Natural killer cell (primary cell): ENCODE measurements around the gene OSBPL1A. TPM values are rescaled to one million over a fixed set of nuclear protein-coding genes. Genes with fewer than 3 reads are reported as not detected.

Experiments
- ATAC-seq, 3 donors: fragments of 150-1000 bp in 2 of 3; fragments of 200-7000 bp in 1 of 3; cut with Tn5 transposase; 1 replicate in 1 of 3; 2 replicates in 2 of 3; pipeline ENCODE4 v1.10.0; 2021; ENCODE audit warnings: mild to moderate bottlenecking in 2 of 3, moderate library complexity in 2 of 3
- DNase-seq, 2 donors: peaks; one replicate each; pipeline versions ENCODE4 v3.0.0 to v3.0.0-alpha.2; 2013 to 2021; ENCODE audit warnings: mixed read lengths in 1 of 2
- H3K27ac ChIP-seq: one replicate; pipeline ENCODE4 v1.5.1; 2013; ENCODE audit warnings: mild to moderate bottlenecking, low read length
- H3K27me3 ChIP-seq: one replicate; pipeline ENCODE4 v1.6.1; 2013; ENCODE audit warnings: low read length; ENCODE audit not compliant: control insufficient read depth, insufficient read depth
- H3K36me3 ChIP-seq: one replicate; pipeline ENCODE4 v1.6.1; 2013; ENCODE audit warnings: low read length; ENCODE audit not compliant: control insufficient read depth, insufficient read depth
- H3K4me1 ChIP-seq: one replicate; pipeline ENCODE4 v1.6.1; 2013; ENCODE audit warnings: low read length; ENCODE audit not compliant: control insufficient read depth, insufficient read depth
- H3K4me3 ChIP-seq: one replicate; pipeline ENCODE4 v1.5.1; 2013; ENCODE audit warnings: low read length
- H3K9me3 ChIP-seq: one replicate; pipeline ENCODE4 v1.6.1; 2013; ENCODE audit warnings: low read length; ENCODE audit not compliant: control insufficient read depth, insufficient read depth
- H3K27ac Mint-ChIP-seq, 2 donors: one replicate each; pipeline ENCODE4 v1.8.0; 2022; ENCODE audit warnings: mild to moderate bottlenecking in 2 of 2, mixed read lengths in 2 of 2, moderate library complexity in 1 of 2
- H3K27me3 Mint-ChIP-seq, 2 donors: one replicate each; pipeline ENCODE4 v1.8.0; 2022; ENCODE audit warnings: low read depth in 2 of 2, mixed read lengths in 2 of 2
- H3K36me3 Mint-ChIP-seq: one replicate; pipeline ENCODE4 v1.8.0; 2022; ENCODE audit warnings: mixed read lengths
- H3K4me1 Mint-ChIP-seq, 2 donors: one replicate each; pipeline ENCODE4 v1.8.0; 2022; ENCODE audit warnings: mixed read lengths in 2 of 2
- H3K4me3 Mint-ChIP-seq: one replicate; pipeline ENCODE4 v1.8.0; 2022; ENCODE audit warnings: mild to moderate bottlenecking, moderate library complexity, mixed read lengths
- H3K9me3 Mint-ChIP-seq, 2 donors: one replicate each; pipeline ENCODE4 v1.8.0; 2022; ENCODE audit warnings: mixed read lengths in 2 of 2
- WGBS: methylation state at CpG from one replicate; pipeline ENCODE4 v1.1.7; 2013; ENCODE audit warnings: missing lambda C conversion rate; ENCODE audit not compliant: insufficient coverage; 5-methylcytosine and 5-hydroxymethylcytosine counted together
- intact Hi-C: fragments of 100-400 bp; cut with micrococcal nuclease; formaldehyde crosslinking; loops from one replicate; pipeline ENCODE4 v1.14.2; 2022
- total RNA-seq, 4 donors: library from RNA; stranded (reverse); fragments of 120-200 nt in 1 of 4; gene quantifications; one replicate each; pipeline versions ENCODE4 v1.2.3 to v1.2.4, GENCODE V29; 2013 to 2022
- TF ChIP-seq, protein P1 (sequence below): fragments of 200-600 bp; IDR thresholded peaks from one replicate; pipeline ENCODE4 v1.8.0; 2022; ENCODE audit warnings: antibody characterized with exemption

The OSBPL1A gene
- total RNA-seq, 3 donors from 2014 or later (not counting 1 experiment from before 2014, with no cell fraction given), result 1.2 to 32.5 (median 1.5) TPM

DNA sequence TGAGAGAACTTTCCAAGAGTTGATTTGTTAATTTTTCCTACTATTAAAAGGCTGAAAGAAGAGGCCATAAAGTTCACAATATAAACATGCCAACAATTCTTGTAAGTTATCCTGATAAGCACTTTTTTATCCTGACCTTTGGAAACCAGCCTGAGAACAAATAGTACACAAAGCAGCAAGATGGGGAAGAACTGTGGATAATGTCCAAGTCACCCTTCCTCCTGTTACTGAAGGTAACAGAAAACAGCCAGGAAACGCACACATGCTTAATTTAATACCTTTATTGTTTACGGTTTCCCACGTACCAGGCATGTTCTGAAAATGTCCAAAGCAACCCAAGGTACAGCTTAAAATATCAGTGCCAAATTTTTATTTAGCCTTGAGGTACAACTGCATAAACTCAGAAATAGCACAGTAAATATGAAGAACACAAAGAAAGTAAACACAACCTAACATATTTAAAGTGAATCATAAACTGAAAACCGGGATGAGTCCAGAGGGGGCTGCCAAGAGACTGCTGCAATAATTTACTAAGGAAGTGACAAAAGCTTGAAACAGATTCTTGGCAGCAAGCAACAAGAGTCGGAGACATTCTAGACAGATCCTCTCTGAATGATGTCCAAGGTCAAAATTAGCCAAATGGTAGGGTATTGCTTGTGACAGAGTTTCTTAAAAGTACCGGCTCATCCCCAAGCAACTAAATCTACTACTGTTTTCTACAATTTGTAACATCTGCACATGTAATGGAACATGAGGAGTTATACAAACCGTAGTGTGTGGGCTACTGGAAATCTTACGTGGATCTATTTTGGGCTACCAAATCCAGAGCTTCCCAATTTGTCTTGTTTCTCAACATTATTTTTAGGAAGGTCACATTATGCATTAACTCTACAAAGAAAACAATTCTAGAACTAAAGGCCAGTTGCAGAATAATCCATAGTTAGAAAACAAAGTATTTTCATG, 165.6 kb downstream of the OSBPL1A start:
- H3K9me3 Mint-ChIP-seq, result no peaks in the 10 kb centered on the region
- WGBS, result 93% methylated on average over 8 of the region's 8 CpGs
- H3K27me3 Mint-ChIP-seq, result peaks cover 7% of the 10 kb centered on the region in 2 donors
- H3K4me3 Mint-ChIP-seq, result no peak overlapping the region
- intact Hi-C loops, result no loop called here
- no peaks in the 10 kb centered on the region for H3K4me1 Mint-ChIP-seq
- H3K36me3 ChIP-seq, result no peaks in the 10 kb centered on the region
- H3K27me3 ChIP-seq, result no peaks in the 10 kb centered on the region
- H3K27ac Mint-ChIP-seq, result no peak overlapping the region
- no peak overlapping the region for H3K27ac ChIP-seq
- no peaks in the 10 kb centered on the region for H3K9me3 ChIP-seq
- H3K4me3 ChIP-seq, result no peak overlapping the region
- DNase-seq, result no peak
- H3K36me3 Mint-ChIP-seq, result no peaks in the 10 kb centered on the region
- no peaks in the 10 kb centered on the region for H3K4me1 ChIP-seq
- TF ChIP-seq, protein P1, sequence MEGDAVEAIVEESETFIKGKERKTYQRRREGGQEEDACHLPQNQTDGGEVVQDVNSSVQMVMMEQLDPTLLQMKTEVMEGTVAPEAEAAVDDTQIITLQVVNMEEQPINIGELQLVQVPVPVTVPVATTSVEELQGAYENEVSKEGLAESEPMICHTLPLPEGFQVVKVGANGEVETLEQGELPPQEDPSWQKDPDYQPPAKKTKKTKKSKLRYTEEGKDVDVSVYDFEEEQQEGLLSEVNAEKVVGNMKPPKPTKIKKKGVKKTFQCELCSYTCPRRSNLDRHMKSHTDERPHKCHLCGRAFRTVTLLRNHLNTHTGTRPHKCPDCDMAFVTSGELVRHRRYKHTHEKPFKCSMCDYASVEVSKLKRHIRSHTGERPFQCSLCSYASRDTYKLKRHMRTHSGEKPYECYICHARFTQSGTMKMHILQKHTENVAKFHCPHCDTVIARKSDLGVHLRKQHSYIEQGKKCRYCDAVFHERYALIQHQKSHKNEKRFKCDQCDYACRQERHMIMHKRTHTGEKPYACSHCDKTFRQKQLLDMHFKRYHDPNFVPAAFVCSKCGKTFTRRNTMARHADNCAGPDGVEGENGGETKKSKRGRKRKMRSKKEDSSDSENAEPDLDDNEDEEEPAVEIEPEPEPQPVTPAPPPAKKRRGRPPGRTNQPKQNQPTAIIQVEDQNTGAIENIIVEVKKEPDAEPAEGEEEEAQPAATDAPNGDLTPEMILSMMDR, result no peak
- no peak for ATAC-seq

DNA sequence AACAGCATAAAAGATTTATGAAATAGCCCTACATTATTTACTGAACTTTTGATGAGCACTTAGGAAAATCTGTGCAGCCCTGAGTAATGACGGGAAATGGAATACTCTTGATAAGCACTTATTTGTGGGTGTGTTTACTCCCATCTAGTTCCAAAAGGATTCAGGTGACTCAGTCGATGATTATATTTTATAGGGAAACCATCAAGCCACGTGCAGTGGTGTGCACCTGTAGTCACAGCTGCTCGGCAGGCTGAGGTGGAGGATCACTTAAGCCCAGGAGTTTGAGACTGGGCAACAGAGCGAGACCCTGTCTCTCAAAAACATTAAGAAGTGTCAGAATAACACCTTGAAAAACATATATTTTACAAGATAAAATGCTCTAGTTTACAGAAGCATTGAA, 166.9 kb downstream of the OSBPL1A start:
- H3K9me3 ChIP-seq, result no peaks in the 10 kb centered on the region
- ATAC-seq (no peak), DNase-seq (no peak)
- H3K27me3 ChIP-seq, result no peaks in the 10 kb centered on the region
- Mint-ChIP-seq H3K9me3 (no peaks in the 10 kb centered on the region), H3K4me3 (no peak overlapping the region), H3K36me3 (no peaks in the 10 kb centered on the region), H3K27me3 (peaks cover 7 to 8% of the 10 kb centered on the region in 2 donors), H3K27ac (no peak overlapping the region), H3K4me1 (no peaks in the 10 kb centered on the region)
- TF ChIP-seq, protein P1, result no peak
- no peak overlapping the region for H3K27ac ChIP-seq
- no peak overlapping the region for H3K4me3 ChIP-seq
- no peaks in the 10 kb centered on the region for H3K4me1 ChIP-seq
- WGBS, result 82% methylated on average over 4 of the region's 5 CpGs
- no peaks in the 10 kb centered on the region for H3K36me3 ChIP-seq
- intact Hi-C loops, result no loop called here

DNA sequence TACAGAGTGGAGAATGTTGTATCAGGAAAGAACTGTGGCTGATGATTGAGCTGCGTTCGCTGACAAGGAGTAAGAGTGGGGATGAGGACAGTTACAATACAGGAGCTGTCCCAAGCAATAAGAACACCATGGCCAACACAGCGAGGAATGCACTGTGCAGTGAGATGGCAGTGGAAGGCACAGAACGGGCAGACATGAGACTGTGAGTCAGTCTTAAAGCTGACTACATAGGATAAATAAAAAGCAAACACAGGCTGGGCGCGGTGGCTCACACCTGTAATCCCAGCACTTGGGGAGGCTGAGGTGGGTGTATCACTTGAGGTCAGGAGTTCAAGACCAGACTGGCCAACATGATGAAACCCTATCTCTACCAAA, 169.0 kb downstream of the OSBPL1A start:
- Mint-ChIP-seq H3K27ac (no peak overlapping the region), H3K27me3 (peaks cover 10 to 14% of the 10 kb centered on the region in 2 donors), H3K4me1 (no peaks in the 10 kb centered on the region), H3K4me3 (no peak overlapping the region), H3K9me3 (no peaks in the 10 kb centered on the region), H3K36me3 (no peaks in the 10 kb centered on the region)
- 91% methylated on average over 4 of the region's 6 CpGs for WGBS
- ATAC-seq, result no peak
- no peak for DNase-seq
- no peak overlapping the region for H3K4me3 ChIP-seq
- no peaks in the 10 kb centered on the region for H3K36me3 ChIP-seq
- H3K9me3 ChIP-seq, result no peaks in the 10 kb centered on the region
- TF ChIP-seq, protein P1, result no peak
- no peaks in the 10 kb centered on the region for H3K4me1 ChIP-seq
- H3K27me3 ChIP-seq, result no peaks in the 10 kb centered on the region
- no peak overlapping the region for H3K27ac ChIP-seq
- intact Hi-C loops, result no loop called here
